HG03571 (cell line): Measurements from ENCODE around the gene CBR4.
"Not testable (repeated sequence)": the region's sequence is repeated elsewhere in the genome, so short reads cannot be mapped to it uniquely, and the experiment has no call there.

Experiments
- ATAC-seq: cut with Tn5 transposase; IDR thresholded peaks from one replicate; pipeline ENCODE4 v1.9.1; 2021; ENCODE audit not compliant: unreplicated experiment

The CBR4 gene

GRCh38 chr4:168995537-168996295, 14.3 kb downstream of the CBR4 start:
- no peak for ATAC-seq

GRCh38 chr4:168994958-168995357, 15.1 kb downstream of the CBR4 start:
- no peak for ATAC-seq

GRCh38 chr4:168993714-168994510, 16.1 kb downstream of the CBR4 start:
- ATAC-seq, result no peak

- not testable (repeated sequence) for ATAC-seq
These were observed 17.0 kb downstream of the CBR4 start for GRCh38 chr4:168992952-168993482.

- no peak for ATAC-seq
These were observed 28.1 kb downstream of the CBR4 start for GRCh38 chr4:168981942-168982341.

GRCh38 chr4:168981460-168981859, 28.6 kb downstream of the CBR4 start:
- ATAC-seq, result no peak

- ATAC-seq, result no peak
These were observed 30.7 kb downstream of the CBR4 start for GRCh38 chr4:168979338-168979737.

GRCh38 chr4:168978001-168978700, 31.9 kb downstream of the CBR4 start:
- ATAC-seq, result no peak

GRCh38 chr4:168972596-168972995, 37.5 kb downstream of the CBR4 start:
- no peak for ATAC-seq

- ATAC-seq, result no peak
These were observed 49.3 kb downstream of the CBR4 start for GRCh38 chr4:168960716-168961115.

GRCh38 chr4:168955674-168956073, 54.4 kb downstream of the CBR4 start:
- no peak for ATAC-seq

GRCh38 chr4:168952821-168953246, 57.2 kb downstream of the CBR4 start:
- ATAC-seq, result not testable (repeated sequence)

- ATAC-seq, result no peak
These were observed 64.8 kb downstream of the CBR4 start for GRCh38 chr4:168945291-168945690.

GRCh38 chr4:168942985-168943384, 67.1 kb downstream of the CBR4 start:
- ATAC-seq, result no peak
